Esophagus squamous epithelium (tissue), 5 donors: ENCODE measurements around the gene NOP16. TPM values are rescaled to one million over a fixed set of nuclear protein-coding genes. Genes with fewer than 3 reads are reported as not detected.

ENCODE experiments used
- DNase-seq: peaks from one replicate; lab custom pipeline; 2025; lab: John Stamatoyannopoulos, UW
- H3K27ac ChIP-seq, 4 donors: fragments of 200-600 bp; sonication (generic); one replicate each; pipeline ENCODE4 v1.5.1; 2016 to 2019; ENCODE audit warnings: mild to moderate bottlenecking in 1 of 4
- H3K27me3 ChIP-seq, 4 donors: fragments of 200-600 bp; sonication (generic); 1 replicate in 3 of 4; 2 replicates in 1 of 4; pipeline versions ENCODE4 v1.5.1 to v1.6.0; 2017 to 2021; ENCODE audit warnings: antibody characterized with exemption in 1 of 4
- H3K36me3 ChIP-seq, 3 donors: fragments of 200-600 bp; sonication (generic); one replicate each; pipeline ENCODE4 v1.5.1; 2016 to 2019
- H3K4me1 ChIP-seq, 3 donors: fragments of 200-600 bp; sonication (generic); one replicate each; pipeline ENCODE4 v1.5.1; 2017 to 2019
- H3K4me3 ChIP-seq, 4 donors: fragments of 200-600 bp; sonication (generic); 1 replicate in 3 of 4; 2 replicates in 1 of 4; pipeline ENCODE4 v1.5.1; 2016 to 2019; ENCODE audit warnings: mild to moderate bottlenecking in 2 of 4, moderate library complexity in 1 of 4
- H3K9me3 ChIP-seq, 3 donors: fragments of 200-600 bp; sonication (generic); one replicate each; pipeline ENCODE4 v1.5.1; 2016 to 2019
- POLR2A ChIP-seq, 4 donors: fragments of 450-650 bp; IDR thresholded peaks; one replicate each; pipeline ENCODE4 v1.6.1; 2017; ENCODE audit warnings: antibody characterized with exemption in 4 of 4, mild to moderate bottlenecking in 4 of 4, moderate library complexity in 3 of 4
- WGBS, 2 donors: methylation state at CpG; one replicate each; pipeline ENCODE4 v1.1.5; 2018; 5-methylcytosine and 5-hydroxymethylcytosine counted together
- intact Hi-C: fragments of 100-400 bp; cut with DNase I; formaldehyde crosslinking; loops from one replicate; pipeline ENCODE4 v1.15.0; 2022
- total RNA-seq, 4 donors: library from RNA; depleted of rRNA; stranded (reverse); fragments of >200 nt; gene quantifications; one replicate each; pipeline ENCODE4 v1.1.0, GENCODE V29; 2016
- TF ChIP-seq, protein P1 (sequence below), 6 experiments: fragments of 450-650 bp in 4 of 6; fragments of 200-600 bp in 2 of 6; sonication (generic) in 2 of 6; IDR thresholded peaks; one replicate each; pipeline ENCODE4 v1.5.1; 2016 to 2019; ENCODE audit warnings: antibody characterized with exemption in 6 of 6, mild to moderate bottlenecking in 4 of 6, moderate library complexity in 4 of 6
- donor health status: DM: yes; HTN: yes; CAD: no.

NOP16 gene
- total RNA-seq, 4 donors from 2014 or later: 19.9 to 38.0 (median 30.9) TPM

GRCh38 chr5:176394096-176394495, 5.7 kb upstream of the NOP16 start:
- Histone ChIP-seq H3K9me3 (no peaks in the 10 kb centered on the region), H3K36me3 (peaks cover 18 to 89% (median 32%) of the 10 kb centered on the region in 3 donors), H3K4me3 (no peak overlapping the region), H3K27me3 (no peaks in the 10 kb centered on the region), H3K27ac (no peak overlapping the region), H3K4me1 (peaks cover 0 to 33% (median 7%) of the 10 kb centered on the region in 3 donors)
- TF ChIP-seq POLR2A (IDR thresholded peaks at IDR 0.05): no peak
- TF ChIP-seq, protein P1, sequence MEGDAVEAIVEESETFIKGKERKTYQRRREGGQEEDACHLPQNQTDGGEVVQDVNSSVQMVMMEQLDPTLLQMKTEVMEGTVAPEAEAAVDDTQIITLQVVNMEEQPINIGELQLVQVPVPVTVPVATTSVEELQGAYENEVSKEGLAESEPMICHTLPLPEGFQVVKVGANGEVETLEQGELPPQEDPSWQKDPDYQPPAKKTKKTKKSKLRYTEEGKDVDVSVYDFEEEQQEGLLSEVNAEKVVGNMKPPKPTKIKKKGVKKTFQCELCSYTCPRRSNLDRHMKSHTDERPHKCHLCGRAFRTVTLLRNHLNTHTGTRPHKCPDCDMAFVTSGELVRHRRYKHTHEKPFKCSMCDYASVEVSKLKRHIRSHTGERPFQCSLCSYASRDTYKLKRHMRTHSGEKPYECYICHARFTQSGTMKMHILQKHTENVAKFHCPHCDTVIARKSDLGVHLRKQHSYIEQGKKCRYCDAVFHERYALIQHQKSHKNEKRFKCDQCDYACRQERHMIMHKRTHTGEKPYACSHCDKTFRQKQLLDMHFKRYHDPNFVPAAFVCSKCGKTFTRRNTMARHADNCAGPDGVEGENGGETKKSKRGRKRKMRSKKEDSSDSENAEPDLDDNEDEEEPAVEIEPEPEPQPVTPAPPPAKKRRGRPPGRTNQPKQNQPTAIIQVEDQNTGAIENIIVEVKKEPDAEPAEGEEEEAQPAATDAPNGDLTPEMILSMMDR (IDR thresholded peaks at IDR 0.05): no peak
- WGBS, 2 donors: 85 to 92% methylated on average over 6 to 8 of the region's 9 CpGs
- intact Hi-C loops: no loop called here
- DNase-seq: no peak

- no peaks in the 10 kb centered on the region for H3K27me3 ChIP-seq
- intact Hi-C loops: no loop called here
- peaks cover 4 to 41% (median 9%) of the 10 kb centered on the region in 3 donors for H3K4me1 ChIP-seq
- 78 to 88% methylated on average over 6 to 7 of the region's 11 CpGs for WGBS, 2 donors
- no peak for DNase-seq
- peaks cover 18 to 74% (median 22%) of the 10 kb centered on the region in 3 donors for H3K36me3 ChIP-seq
- TF ChIP-seq POLR2A (IDR thresholded peaks at IDR 0.05): no peak
- TF ChIP-seq, protein P1 (IDR thresholded peaks at IDR 0.05): no peak
- H3K4me3 ChIP-seq: no peak overlapping the region
- no peak overlapping the region for H3K27ac ChIP-seq
- H3K9me3 ChIP-seq: no peaks in the 10 kb centered on the region
These were observed 4.1 kb upstream of the NOP16 start for GRCh38 chr5:176392526-176392925.

- Histone ChIP-seq H3K27ac (no peak overlapping the region), H3K36me3 (peaks cover 17 to 68% (median 21%) of the 10 kb centered on the region in 3 donors)
These were observed 3.6 kb upstream of the NOP16 start for GRCh38 chr5:176391999-176392398.

GRCh38 chr5:176391479-176391878, 3.1 kb upstream of the NOP16 start:
- WGBS, 2 donors: 81 to 86% methylated on average over 3 to 4 of the region's 4 CpGs
- Histone ChIP-seq H3K9me3 (no peaks in the 10 kb centered on the region), H3K27me3 (no peaks in the 10 kb centered on the region), H3K4me1 (peaks cover 10 to 51% (median 20%) of the 10 kb centered on the region in 3 donors), H3K4me3 (no peak overlapping the region), H3K27ac (no peak overlapping the region), H3K36me3 (peaks cover 12 to 67% (median 21%) of the 10 kb centered on the region in 3 donors)
- no peak for DNase-seq
- intact Hi-C loops: no loop called here
- no peak for TF ChIP-seq POLR2A (IDR thresholded peaks at IDR 0.05)
- TF ChIP-seq, protein P1 (IDR thresholded peaks at IDR 0.05): no peak

More at GRCh38 chr5:176391999-176392398, 3.6 kb upstream of the NOP16 start:
- H3K4me1 ChIP-seq: peaks cover 9 to 46% (median 15%) of the 10 kb centered on the region in 3 donors
- TF ChIP-seq POLR2A (IDR thresholded peaks at IDR 0.05): no peak
- TF ChIP-seq, protein P1 (IDR thresholded peaks at IDR 0.05): no peak
- no peak overlapping the region for H3K4me3 ChIP-seq
- no peaks in the 10 kb centered on the region for H3K9me3 ChIP-seq
- intact Hi-C loops: no loop called here
- no peaks in the 10 kb centered on the region for H3K27me3 ChIP-seq
- DNase-seq: no peak
- WGBS, 2 donors: 81 to 84% methylated on average over 3 to 4 of the region's 4 CpGs

DNA sequence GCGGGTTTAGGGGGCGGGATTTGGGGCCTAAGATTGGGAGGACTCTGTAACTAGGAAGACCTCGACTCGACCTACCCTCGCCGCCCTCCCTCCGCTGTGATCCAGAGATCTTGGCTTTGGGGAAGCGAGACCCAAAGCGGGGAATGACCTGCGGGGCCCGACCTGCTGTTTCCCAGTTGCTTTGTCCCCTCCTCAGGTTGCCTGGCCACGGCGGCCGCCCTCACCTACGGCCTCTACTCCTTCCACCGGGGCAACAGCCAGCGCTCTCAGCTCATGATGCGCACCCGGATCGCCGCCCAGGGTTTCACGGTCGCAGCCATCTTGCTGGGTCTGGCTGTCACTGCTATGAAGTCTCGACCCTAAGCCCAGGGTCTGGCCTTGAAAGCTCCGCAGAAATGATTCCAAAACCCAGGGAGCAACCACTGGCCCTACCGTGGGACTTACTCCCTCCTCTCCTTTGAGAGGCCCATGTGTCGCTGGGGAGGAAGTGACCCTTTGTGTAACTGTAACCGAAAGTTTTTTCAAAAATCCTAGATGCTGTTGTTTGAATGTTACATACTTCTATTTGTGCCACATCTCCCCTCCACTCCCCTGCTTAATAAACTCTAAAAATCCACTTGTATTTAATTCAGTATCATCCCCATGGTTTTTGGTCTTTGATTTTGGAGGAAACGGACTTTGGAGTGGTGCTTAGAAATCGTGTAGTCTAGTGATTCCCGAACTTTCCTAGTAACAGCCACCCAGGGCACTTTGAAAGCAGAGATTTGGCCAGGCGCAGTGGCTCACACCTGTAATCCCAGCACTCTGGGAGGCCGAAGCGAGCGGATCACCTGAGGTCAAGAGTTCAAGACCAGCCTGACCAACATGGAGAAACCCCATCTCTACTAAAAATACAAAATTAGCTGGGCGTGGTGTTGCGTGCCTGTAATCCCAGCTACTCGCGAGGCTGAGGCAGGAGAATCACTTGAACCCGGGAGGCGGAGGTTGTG, 1.0 kb upstream of the NOP16 start:
- WGBS, 2 donors: 16 to 28% methylated on average over 29 to 34 of the region's 41 CpGs
- TF ChIP-seq, protein P1 (IDR thresholded peaks at IDR 0.05): no peak
- peak in 2 of 4 donors; percentile 78 to 87 for TF ChIP-seq POLR2A (IDR thresholded peaks at IDR 0.05)
- H3K36me3 ChIP-seq: peaks cover 7 to 67% (median 28%) of the 10 kb centered on the region in 3 donors
- H3K4me3 ChIP-seq: peak overlapping the region; percentile 58 to 96 (median 72)
- H3K27ac ChIP-seq: peak overlapping the region; percentile 91 to 97 (median 95)
- H3K4me1 ChIP-seq: peaks cover 10 to 54% (median 20%) of the 10 kb centered on the region in 3 donors
- no peaks in the 10 kb centered on the region for H3K27me3 ChIP-seq
- intact Hi-C loops: no loop called here
- no peak for DNase-seq
- H3K9me3 ChIP-seq: no peaks in the 10 kb centered on the region
